Uterus (tissue), 2 donors: ENCODE data around the gene CLASP2.

Source experiments
- POLR2A ChIP-seq, 2 donors: fragments of 450-650 bp; IDR thresholded peaks; one replicate each; pipeline ENCODE4 v1.6.1; 2016; ENCODE audit warnings: antibody characterized with exemption in 2 of 2, mild to moderate bottlenecking in 1 of 2, moderate library complexity in 1 of 2
- TF ChIP-seq, protein P1 (sequence below), 4 experiments: fragments of 200-600 bp in 2 of 4; fragments of 450-650 bp in 2 of 4; sonication (generic) in 2 of 4; IDR thresholded peaks; one replicate each; pipeline ENCODE4 v1.5.1; 2016 to 2019; ENCODE audit warnings: antibody characterized with exemption in 4 of 4, mild to moderate bottlenecking in 2 of 4, moderate library complexity in 1 of 4

DNA sequence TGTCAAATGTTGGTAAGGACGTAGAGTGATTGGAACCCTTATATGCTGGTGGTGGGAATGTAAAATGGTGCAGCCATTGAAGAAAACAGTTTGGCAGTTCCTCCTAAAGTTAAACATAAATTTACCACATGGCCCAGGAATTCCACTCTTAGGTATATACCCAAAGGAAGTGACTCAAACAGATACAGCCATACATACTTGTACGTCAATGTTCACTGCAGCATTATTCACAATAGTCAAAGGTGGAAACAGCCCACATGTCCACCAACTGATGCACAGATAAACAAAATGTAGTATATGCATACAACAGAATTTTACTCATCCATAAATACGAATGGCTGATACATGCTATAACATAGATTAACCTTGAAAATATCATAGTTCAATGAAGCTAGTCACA, 13.2 kb downstream of the CLASP2 start:
- TF ChIP-seq, protein P1, sequence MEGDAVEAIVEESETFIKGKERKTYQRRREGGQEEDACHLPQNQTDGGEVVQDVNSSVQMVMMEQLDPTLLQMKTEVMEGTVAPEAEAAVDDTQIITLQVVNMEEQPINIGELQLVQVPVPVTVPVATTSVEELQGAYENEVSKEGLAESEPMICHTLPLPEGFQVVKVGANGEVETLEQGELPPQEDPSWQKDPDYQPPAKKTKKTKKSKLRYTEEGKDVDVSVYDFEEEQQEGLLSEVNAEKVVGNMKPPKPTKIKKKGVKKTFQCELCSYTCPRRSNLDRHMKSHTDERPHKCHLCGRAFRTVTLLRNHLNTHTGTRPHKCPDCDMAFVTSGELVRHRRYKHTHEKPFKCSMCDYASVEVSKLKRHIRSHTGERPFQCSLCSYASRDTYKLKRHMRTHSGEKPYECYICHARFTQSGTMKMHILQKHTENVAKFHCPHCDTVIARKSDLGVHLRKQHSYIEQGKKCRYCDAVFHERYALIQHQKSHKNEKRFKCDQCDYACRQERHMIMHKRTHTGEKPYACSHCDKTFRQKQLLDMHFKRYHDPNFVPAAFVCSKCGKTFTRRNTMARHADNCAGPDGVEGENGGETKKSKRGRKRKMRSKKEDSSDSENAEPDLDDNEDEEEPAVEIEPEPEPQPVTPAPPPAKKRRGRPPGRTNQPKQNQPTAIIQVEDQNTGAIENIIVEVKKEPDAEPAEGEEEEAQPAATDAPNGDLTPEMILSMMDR (IDR thresholded peaks at IDR 0.05): no peak
- no peak for TF ChIP-seq POLR2A (IDR thresholded peaks at IDR 0.05)
